Fibroblast of the aortic adventitia (primary cell): Measurements from ENCODE around the gene ITGA11. TPM values are rescaled to one million over a fixed set of nuclear protein-coding genes. Genes with fewer than 3 reads are reported as not detected.

Experiments
- DNase-seq: peaks from one replicate; pipeline ENCODE4 v3.0.0-alpha.2; 2010; ENCODE audit warnings: low read depth
- H3K4me3 ChIP-seq: 2 replicates; pipeline ENCODE4 v1.5.1; 2011; ENCODE audit warnings: low read depth, mild to moderate bottlenecking, control low read depth, low read length, moderate library complexity
- total RNA-seq: library from RNA; depleted of rRNA; stranded (reverse); fragments of >200 nt; gene quantifications from 2 replicates; pipeline ENCODE4 v1.2.3, GENCODE V29; 2012; ENCODE audit warnings: low replicate concordance
- TF ChIP-seq, protein P1 (sequence below): IDR thresholded peaks from 2 replicates; pipeline ENCODE4 v1.5.1; 2011; ENCODE audit warnings: mild to moderate bottlenecking, low read length, control low read depth, inconsistent platforms; ENCODE audit not compliant: insufficient read depth

The ITGA11 gene
- total RNA-seq, 1 donor, result 81.1 TPM

DNA sequence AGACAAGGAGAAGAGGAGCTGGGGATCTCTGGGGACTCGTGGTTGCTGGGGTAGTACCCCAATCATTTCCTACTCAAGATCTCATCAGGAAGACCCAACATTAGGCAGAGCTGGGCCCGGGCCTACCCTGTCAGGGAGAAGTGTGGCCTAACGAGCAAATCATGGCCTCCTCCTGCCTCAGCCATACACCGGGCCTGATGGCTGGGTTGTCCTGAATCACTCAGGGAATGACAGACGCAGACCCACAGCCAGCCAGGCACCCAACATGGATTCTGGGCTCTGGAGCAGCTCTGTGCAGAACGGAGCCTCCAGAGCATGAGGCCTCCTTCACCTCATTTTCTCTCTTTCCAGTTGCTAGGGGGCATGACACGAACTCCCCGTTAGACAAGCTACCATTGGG is 19.7 kb downstream of the ITGA11 start:
- H3K4me3 ChIP-seq, result no peak overlapping the region
- DNase-seq, result no peak
- TF ChIP-seq, protein P1, sequence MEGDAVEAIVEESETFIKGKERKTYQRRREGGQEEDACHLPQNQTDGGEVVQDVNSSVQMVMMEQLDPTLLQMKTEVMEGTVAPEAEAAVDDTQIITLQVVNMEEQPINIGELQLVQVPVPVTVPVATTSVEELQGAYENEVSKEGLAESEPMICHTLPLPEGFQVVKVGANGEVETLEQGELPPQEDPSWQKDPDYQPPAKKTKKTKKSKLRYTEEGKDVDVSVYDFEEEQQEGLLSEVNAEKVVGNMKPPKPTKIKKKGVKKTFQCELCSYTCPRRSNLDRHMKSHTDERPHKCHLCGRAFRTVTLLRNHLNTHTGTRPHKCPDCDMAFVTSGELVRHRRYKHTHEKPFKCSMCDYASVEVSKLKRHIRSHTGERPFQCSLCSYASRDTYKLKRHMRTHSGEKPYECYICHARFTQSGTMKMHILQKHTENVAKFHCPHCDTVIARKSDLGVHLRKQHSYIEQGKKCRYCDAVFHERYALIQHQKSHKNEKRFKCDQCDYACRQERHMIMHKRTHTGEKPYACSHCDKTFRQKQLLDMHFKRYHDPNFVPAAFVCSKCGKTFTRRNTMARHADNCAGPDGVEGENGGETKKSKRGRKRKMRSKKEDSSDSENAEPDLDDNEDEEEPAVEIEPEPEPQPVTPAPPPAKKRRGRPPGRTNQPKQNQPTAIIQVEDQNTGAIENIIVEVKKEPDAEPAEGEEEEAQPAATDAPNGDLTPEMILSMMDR, result no peak

DNA sequence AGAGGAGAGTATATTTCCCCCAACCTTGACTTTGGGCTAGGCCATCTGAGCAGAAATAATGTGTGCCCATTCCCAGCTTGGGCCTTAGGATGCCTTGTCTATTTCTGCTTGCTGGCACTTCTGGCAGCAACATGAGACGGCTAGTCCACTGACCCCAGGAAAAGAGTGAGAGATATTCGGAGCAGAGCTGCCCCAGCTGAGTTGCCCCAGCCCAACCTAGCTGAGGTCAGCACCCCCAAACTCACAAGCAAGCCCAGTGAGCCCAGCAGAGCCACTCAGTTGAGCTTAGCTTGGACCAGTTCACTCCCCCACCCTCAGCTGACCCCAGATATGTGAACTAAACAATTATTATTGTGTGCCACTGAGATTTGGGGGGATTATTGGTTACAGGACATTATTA is 20.2 kb downstream of the ITGA11 start:
- TF ChIP-seq, protein P1, result no peak
- H3K4me3 ChIP-seq, result no peak overlapping the region
- DNase-seq, result no peak

DNA sequence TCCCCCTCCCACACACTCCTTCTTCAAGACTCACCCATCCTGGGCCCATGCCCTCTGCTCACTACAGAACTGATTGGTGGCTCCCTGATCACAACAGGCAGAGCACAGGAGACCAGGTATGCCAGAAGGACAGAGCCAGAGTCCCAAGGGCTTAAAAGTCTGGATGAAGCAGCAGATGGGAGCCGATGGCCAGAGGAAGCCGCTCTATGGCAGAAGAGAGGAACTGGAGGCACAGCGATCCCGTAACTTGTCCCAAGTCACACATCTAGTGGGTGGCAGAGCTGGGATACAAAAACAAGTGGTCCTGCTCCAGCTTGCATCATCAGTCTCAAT is 20.7 kb downstream of the ITGA11 start:
- no peak overlapping the region for H3K4me3 ChIP-seq
- TF ChIP-seq, protein P1, result no peak
- DNase-seq, result no peak

DNA sequence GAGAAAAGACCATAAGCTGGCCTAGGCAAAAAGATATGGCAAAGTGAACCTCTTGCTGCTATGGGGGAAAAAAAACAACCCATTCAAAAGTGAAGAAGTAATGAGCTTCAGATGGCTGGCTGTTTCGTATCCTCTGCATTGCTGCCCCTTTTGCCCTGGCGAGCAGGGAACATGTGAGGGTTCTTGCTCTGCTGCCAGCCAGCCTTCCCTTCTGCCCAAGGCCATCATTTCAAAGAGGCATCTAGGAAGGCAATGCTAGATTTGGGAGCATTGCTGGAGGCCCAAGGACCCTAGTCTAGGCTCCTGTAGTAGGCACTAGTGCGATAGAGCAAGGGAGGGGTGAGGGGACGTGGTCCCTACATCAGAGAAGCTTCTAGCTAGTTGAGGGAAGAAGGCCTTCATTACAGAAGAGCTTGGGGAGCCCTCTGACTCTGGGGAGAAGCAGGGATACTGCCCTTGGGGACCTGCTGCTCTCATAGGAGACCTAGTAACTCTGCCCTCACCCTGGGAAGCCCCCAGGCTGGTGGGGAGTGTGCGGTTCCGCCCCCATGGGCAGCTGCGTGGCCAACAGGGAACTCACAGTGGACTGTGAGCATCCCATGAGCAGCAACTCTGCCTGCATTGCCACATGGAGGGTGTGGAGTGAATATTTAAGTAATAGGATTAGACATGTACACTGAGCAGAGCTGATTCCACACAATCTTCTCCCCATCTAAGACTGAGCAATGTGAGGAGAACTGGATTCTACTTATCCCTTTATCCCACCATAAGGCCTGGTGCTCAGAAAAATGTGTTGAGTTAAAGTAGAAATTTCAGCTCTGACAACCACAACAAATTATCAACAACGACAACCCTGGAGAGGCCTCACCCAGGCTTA is 21.3 kb downstream of the ITGA11 start:
- TF ChIP-seq, protein P1, result no peak
- DNase-seq, result no peak
- H3K4me3 ChIP-seq, result no peak overlapping the region

DNA sequence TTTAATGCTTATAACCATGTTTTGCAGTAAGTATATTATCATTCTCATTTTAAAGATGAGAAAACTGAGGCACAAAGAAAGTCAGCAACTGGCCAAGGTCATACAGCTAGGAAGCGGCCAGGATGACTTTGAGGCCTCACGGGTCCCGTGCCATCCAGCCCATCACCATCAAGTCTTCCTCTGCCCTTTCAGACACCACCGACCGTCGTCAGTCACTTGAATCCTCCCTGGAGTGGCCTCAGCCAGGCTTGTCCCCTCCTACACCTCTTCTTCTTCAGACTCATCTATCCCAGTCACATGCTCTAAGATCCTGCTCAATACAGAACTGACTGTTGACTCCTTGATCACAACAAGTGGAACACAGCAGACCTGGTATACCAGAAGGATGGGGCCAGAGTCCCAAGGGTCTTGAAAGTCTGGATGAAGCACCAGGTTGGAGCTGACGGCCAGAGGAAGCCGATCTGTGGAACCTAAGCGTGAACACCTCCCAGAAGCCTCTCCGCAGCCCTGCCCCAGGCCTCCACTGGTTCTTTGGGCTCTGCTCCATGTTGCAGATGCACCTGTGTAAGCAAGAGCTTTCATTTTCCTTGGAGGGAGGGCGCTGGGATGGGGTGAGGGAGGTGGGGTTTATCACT is 22.1 kb downstream of the ITGA11 start:
- TF ChIP-seq, protein P1, result no peak
- no peak for DNase-seq
- no peak overlapping the region for H3K4me3 ChIP-seq

DNA sequence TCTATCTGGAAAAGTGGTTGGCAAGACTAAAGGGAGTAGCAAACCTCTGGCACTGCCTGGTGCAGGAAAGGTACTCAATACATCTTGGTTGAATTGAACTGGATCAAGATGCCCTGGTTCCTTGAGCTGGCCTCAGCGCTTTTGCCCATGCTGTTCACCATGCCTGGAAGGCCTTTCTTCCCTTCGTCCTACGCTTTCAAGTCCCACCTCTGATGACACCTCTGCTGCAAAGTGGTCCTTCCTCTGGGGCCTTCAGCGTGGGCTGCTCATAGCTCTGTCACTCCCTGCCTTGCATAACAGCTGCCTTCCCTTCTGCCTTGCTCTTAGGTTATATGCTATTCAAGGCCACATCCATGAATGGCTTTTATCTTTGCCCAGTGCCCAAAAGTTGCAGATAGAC is 23.0 kb downstream of the ITGA11 start:
- TF ChIP-seq, protein P1, result no peak
- no peak overlapping the region for H3K4me3 ChIP-seq
- DNase-seq, result no peak
